ENCODE measurements around the gene SLC25A33. TPM values are rescaled to one million over a fixed set of nuclear protein-coding genes. Genes with fewer than 3 reads are reported as not detected.

SLC25A33 gene
- total RNA-seq, 4 donors from 2014 or later = 4.9 to 12.5 (median 6.6) TPM

DNA sequence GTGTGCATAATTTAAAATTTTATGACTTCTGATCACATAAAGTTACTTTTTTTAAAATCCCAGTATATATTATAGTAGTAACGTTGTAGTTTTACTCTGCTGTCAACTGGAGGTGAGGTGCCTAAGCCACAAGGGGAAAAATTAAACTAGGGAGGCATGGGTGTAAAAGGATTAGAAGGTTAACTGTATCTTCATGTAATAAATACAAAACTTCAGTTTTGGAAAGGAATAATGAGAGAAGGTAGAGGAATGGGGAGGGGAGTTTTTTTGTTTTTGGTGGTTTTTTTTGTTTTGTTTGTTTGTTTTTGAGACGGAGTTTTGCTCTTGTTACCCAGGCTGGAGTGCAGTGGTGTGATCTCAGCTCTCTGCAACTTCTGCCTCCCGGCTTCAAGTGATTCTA is 5.7 kb downstream of the SLC25A33 start:
- no peak for TF ChIP-seq CTCF (IDR thresholded peaks at IDR 0.05)
- no peak for TF ChIP-seq EP300 (IDR thresholded peaks at IDR 0.05; ENCODE audit: low read depth)
- no peak for TF ChIP-seq POLR2A (IDR thresholded peaks at IDR 0.05)
- TF ChIP-seq POLR2AphosphoS5 (IDR thresholded peaks at IDR 0.05) = no peak
- Histone ChIP-seq H3K36me3 (no peaks in the 10 kb centered on the region), H3K27ac (no peak overlapping the region), H3K4me1 (peaks cover 7 to 22% (median 19%) of the 10 kb centered on the region in 4 donors), H3K27me3 (no peaks in the 10 kb centered on the region), H3K9me3 (no peaks in the 10 kb centered on the region), H3K4me3 (no peak overlapping the region)
- intact Hi-C loops (cut with DNase I; ENCODE audit: low total_unique reads) (loop anchor here (5.0 kb wide), 1 partner anchor 667 kb away; the partner anchor contains the start of gene KIF1B), in situ Hi-C loops (cut with MboI; ENCODE audit: low pct_ligation_motif_present in 1 of 4, low pct_unique_long_range_greater_than_20kb in 1 of 4, low sequenced_read_pairs in 3 of 4) (no loop called here)
- WGBS, 2 donors (ENCODE audit: low coverage in 1 of 2) = 77 to 84% methylated on average over 3 of the region's 3 CpGs
- DNase-seq = no peak

DNA sequence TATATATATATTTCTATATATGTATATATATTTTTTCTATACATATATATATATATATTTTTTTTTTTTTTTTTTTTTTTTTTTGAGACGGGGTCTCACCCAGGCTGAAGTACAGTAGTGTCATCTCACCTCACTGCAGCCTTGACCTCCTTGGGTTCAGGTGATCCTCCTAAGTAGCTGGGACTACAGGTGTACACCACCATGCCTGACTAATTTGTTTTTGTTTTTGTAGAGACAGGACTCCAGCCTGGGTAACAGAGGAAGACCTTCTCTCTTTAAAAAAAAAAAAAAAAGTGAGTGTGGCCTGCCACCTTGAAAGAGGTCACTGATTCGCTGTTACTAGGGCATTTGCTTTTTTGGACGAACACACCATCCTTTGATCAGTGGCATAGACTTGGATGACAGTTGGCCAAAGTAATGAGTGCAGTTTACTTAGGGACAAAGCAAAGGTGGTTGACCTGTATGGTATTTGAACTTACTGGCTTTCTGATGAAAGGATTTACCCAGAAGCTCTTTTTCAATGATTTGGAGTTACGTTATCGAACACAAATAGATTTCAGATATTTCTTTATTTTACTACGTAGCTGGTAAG is 10.8 kb downstream of the SLC25A33 start:
- in situ Hi-C loops (cut with MboI; ENCODE audit: low pct_ligation_motif_present in 1 of 4, low pct_unique_long_range_greater_than_20kb in 1 of 4, low sequenced_read_pairs in 3 of 4) (no loop called here), intact Hi-C loops (cut with DNase I; ENCODE audit: low total_unique reads) (loop anchor here (5.0 kb wide), 1 partner anchor 662 kb away; the partner anchor contains the start of gene KIF1B)
- TF ChIP-seq POLR2A (IDR thresholded peaks at IDR 0.05) (no peak), CTCF (IDR thresholded peaks at IDR 0.05) (no peak), EP300 (IDR thresholded peaks at IDR 0.05; ENCODE audit: low read depth) (no peak), POLR2AphosphoS5 (IDR thresholded peaks at IDR 0.05) (no peak)
- DNase-seq = no peak
- Histone ChIP-seq H3K27ac (no peak overlapping the region), H3K27me3 (no peaks in the 10 kb centered on the region), H3K4me1 (peaks cover 0 to 6% (median 2%) of the 10 kb centered on the region in 4 donors), H3K9me3 (no peaks in the 10 kb centered on the region), H3K36me3 (no peaks in the 10 kb centered on the region), H3K4me3 (no peak overlapping the region)
- WGBS, 2 donors (ENCODE audit: low coverage in 1 of 2) = 97 to 98% methylated on average over 5 to 6 of the region's 6 CpGs

- Histone ChIP-seq H3K36me3 (no peaks in the 10 kb centered on the region), H3K27me3 (no peaks in the 10 kb centered on the region), H3K9me3 (no peaks in the 10 kb centered on the region), H3K4me3 (no peak overlapping the region), H3K27ac (no peak overlapping the region), H3K4me1 (peaks cover 6 to 16% (median 10%) of the 10 kb centered on the region in 4 donors)
- TF ChIP-seq EP300 (IDR thresholded peaks at IDR 0.05; ENCODE audit: low read depth) = no peak
- TF ChIP-seq CTCF (IDR thresholded peaks at IDR 0.05) = no peak
- TF ChIP-seq POLR2A (IDR thresholded peaks at IDR 0.05) = no peak
- TF ChIP-seq POLR2AphosphoS5 (IDR thresholded peaks at IDR 0.05) = no peak
- WGBS, 2 donors (ENCODE audit: low coverage in 1 of 2) = 45 to 97% methylated on average over 1 of the region's 1 CpG
- intact Hi-C loops (cut with DNase I; ENCODE audit: low total_unique reads) = no loop called here
- in situ Hi-C loops (cut with MboI; ENCODE audit: low pct_ligation_motif_present in 1 of 4, low pct_unique_long_range_greater_than_20kb in 1 of 4, low sequenced_read_pairs in 3 of 4) = no loop called here
- no peak for DNase-seq
Measured at GRCh38 chr1:9551984-9552383, 12.7 kb downstream of the SLC25A33 start.

DNA sequence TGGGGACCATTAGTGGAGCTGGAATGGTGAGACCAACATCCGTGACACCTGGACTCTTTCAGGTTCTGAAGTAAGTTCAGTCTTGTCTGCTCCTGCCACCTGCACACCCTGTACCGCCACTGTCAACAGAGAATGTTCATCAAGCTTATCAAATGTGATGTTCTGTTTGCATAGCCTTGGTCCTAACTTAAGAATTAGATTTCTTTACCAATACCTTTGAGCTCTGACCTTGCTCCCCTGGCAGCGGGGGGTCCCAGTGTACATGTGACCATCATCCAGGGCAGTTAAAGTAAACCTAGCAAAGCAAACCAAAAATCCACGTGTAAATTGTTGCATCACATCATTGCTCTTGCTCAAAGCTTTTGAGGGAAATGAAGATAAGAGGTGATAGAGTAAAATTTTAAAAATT is 14.5 kb downstream of the SLC25A33 start:
- DNase-seq = no peak
- no peaks in the 10 kb centered on the region for H3K36me3 ChIP-seq
- H3K27ac ChIP-seq = no peak overlapping the region
- no peak overlapping the region for H3K4me3 ChIP-seq
- in situ Hi-C loops (cut with MboI; ENCODE audit: low pct_ligation_motif_present in 1 of 4, low pct_unique_long_range_greater_than_20kb in 1 of 4, low sequenced_read_pairs in 3 of 4) = no loop called here
- peaks cover 6 to 22% (median 10%) of the 10 kb centered on the region in 4 donors for H3K4me1 ChIP-seq
- intact Hi-C loops (cut with DNase I; ENCODE audit: low total_unique reads) = no loop called here
- H3K9me3 ChIP-seq = no peaks in the 10 kb centered on the region
- no peaks in the 10 kb centered on the region for H3K27me3 ChIP-seq
- WGBS, 2 donors (ENCODE audit: low coverage in 1 of 2) = 80 to 85% methylated on average over 1 to 4 of the region's 4 CpGs
- TF ChIP-seq EP300 (IDR thresholded peaks at IDR 0.05; ENCODE audit: low read depth) = no peak
- no peak for TF ChIP-seq POLR2A (IDR thresholded peaks at IDR 0.05)
- TF ChIP-seq POLR2AphosphoS5 (IDR thresholded peaks at IDR 0.05) = no peak
- no peak for TF ChIP-seq CTCF (IDR thresholded peaks at IDR 0.05)

All from transverse colon (tissue), 4 donors.